ENCODE results near the gene OXSR1.
"Not testable (repeated sequence)": the region's sequence is repeated elsewhere in the genome, so short reads cannot be mapped to it uniquely, and the experiment has no call there.

The OXSR1 gene

GRCh38 chr3:38219609-38220197 is 54.4 kb downstream of the OXSR1 start:
- DNase-seq (ENCODE audit: low spot score) (no peak), FAIRE-seq (no peak)

GRCh38 chr3:38221005-38221404 is 55.7 kb downstream of the OXSR1 start:
- DNase-seq (ENCODE audit: low spot score), result no peak
- no peak for FAIRE-seq

GRCh38 chr3:38222032-38222634 is 56.8 kb downstream of the OXSR1 start:
- DNase-seq (ENCODE audit: low spot score) (no peak), FAIRE-seq (no peak)

GRCh38 chr3:38224357-38224756 is 59.0 kb downstream of the OXSR1 start:
- FAIRE-seq (no peak), DNase-seq (ENCODE audit: low spot score) (no peak)

- no peak for FAIRE-seq
- DNase-seq (ENCODE audit: low spot score), result no peak
Observed at GRCh38 chr3:38226273-38226672, 60.9 kb downstream of the OXSR1 start.

GRCh38 chr3:38227989-38228388 is 62.7 kb downstream of the OXSR1 start:
- FAIRE-seq (peak; percentile 77), DNase-seq (ENCODE audit: low spot score) (no peak)

GRCh38 chr3:38229036-38229435 is 63.7 kb downstream of the OXSR1 start:
- DNase-seq (ENCODE audit: low spot score) (no peak), FAIRE-seq (no peak)

GRCh38 chr3:38232701-38233100 is 67.4 kb downstream of the OXSR1 start:
- FAIRE-seq (no peak), DNase-seq (ENCODE audit: low spot score) (no peak)

GRCh38 chr3:38235466-38235865 is 70.1 kb downstream of the OXSR1 start:
- DNase-seq (ENCODE audit: low spot score) (no peak), FAIRE-seq (no peak)

GRCh38 chr3:38238416-38239008 is 73.2 kb downstream of the OXSR1 start:
- FAIRE-seq (no peak), DNase-seq (ENCODE audit: low spot score) (no peak)

GRCh38 chr3:38242812-38243211 is 77.5 kb downstream of the OXSR1 start:
- DNase-seq (ENCODE audit: low spot score), result not testable (repeated sequence)

GRCh38 chr3:38245930-38246329 is 80.6 kb downstream of the OXSR1 start:
- DNase-seq (ENCODE audit: low spot score) (no peak), FAIRE-seq (no peak)

More at GRCh38 chr3:38242812-38243211, 77.5 kb downstream of the OXSR1 start:
- FAIRE-seq, result not testable (repeated sequence)

GRCh38 chr3:38247366-38248035 is 82.2 kb downstream of the OXSR1 start:
- DNase-seq (ENCODE audit: low spot score) (peak; percentile 35), FAIRE-seq (no peak)

- DNase-seq (ENCODE audit: low spot score) (no peak), FAIRE-seq (no peak)
Observed at GRCh38 chr3:38250198-38250597, 84.9 kb downstream of the OXSR1 start.

- DNase-seq (ENCODE audit: low spot score) (no peak), FAIRE-seq (no peak)
Observed at GRCh38 chr3:38251197-38251596, 85.9 kb downstream of the OXSR1 start.

- no peak for DNase-seq (ENCODE audit: low spot score)
- no peak for FAIRE-seq
Observed at GRCh38 chr3:38253704-38254103, 88.4 kb downstream of the OXSR1 start.

- no peak for FAIRE-seq
- DNase-seq (ENCODE audit: low spot score), result no peak
Observed at GRCh38 chr3:38254872-38255271, 89.5 kb downstream of the OXSR1 start.

- FAIRE-seq (no peak), DNase-seq (ENCODE audit: low spot score) (no peak)
Observed at GRCh38 chr3:38255627-38256026, 90.3 kb downstream of the OXSR1 start.

GRCh38 chr3:38257583-38257982 is 92.2 kb downstream of the OXSR1 start:
- DNase-seq (ENCODE audit: low spot score) (no peak), FAIRE-seq (no peak)

- DNase-seq (ENCODE audit: low spot score), result no peak
- FAIRE-seq, result no peak
Observed at GRCh38 chr3:38260474-38260873, 95.1 kb downstream of the OXSR1 start.

GRCh38 chr3:38264353-38264771 is 99.0 kb downstream of the OXSR1 start:
- FAIRE-seq (no peak), DNase-seq (ENCODE audit: low spot score) (no peak)

- DNase-seq (ENCODE audit: low spot score), result no peak
Observed at GRCh38 chr3:38264779-38265178, 99.4 kb downstream of the OXSR1 start.

More at GRCh38 chr3:38264779-38265178, 99.4 kb downstream of the OXSR1 start:
- FAIRE-seq, result no peak

All from urothelium cell line (cell line).